Iris pigment epithelial cell (primary cell): ENCODE data around the gene TBC1D5.
"Not testable (repeated sequence)": the region's sequence is repeated elsewhere in the genome, so short reads cannot be mapped to it uniquely, and the experiment has no call there.

Experiments
- DNase-seq: peaks from one replicate; pipeline ENCODE4 v3.0.0-alpha.2; 2011; ENCODE audit warnings: low read depth

Gene TBC1D5

DNA sequence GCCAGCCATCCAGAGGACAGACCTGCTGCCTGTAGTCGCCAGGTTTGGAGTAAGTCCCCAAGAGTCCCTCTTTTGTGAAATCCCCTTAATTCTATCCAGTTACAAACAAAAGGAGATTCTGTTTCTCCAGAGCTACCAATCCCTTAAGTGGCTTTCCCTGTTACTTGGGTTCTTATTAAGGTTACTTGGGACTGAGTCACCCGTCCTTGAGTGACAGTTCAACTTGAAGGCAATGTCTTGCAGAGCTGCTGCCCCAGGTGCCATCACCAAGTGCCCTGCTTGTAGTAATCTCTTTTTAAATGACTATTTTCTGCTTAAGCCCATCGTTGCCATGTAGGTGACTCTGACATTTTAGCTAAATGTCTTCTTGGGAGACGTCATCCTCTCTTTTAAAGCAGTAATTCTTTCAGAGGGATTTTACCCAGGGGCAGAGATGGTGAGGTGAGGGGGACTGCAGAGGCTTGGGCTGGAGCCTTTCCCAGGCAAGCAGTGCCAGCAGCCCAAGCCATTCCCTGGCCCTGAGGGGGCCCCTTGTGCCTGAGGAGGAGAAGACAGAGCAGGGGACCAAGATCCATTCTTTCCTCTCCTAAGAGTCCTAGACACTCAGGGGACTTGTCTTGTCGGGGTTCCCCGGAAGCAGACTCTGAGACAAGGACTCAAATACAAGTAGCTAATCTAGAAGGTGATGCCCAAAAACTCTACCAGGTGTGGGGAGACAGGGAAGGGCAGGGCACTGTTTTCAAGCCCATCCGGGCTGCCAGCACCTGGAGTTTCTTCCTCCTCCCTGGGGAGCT, 604.0 kb downstream of the TBC1D5 start:
- DNase-seq: no peak

DNA sequence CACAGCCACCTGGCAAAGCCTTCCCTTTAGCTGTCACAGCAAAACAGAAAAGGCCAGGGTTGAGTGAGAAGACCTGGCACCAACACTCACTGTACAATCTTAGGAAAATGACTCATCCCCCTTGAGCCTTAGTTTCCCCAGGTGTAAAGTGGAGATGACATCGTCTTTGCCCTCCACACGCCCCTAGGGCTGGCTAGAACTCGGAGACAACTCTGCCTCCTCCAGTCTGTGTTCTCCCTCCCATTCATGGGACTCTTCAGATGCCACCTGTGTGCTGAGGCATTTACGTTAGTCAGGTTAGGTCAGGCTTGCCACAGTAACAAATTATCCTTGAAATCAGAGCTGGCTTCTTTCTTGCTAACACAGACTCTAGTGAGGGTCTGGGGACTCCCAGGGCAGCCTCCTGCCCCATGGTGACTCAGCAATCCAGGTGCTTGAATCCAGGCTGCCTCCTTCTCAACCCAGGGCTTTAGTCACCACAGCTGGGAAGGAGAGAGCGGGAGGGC, 605.1 kb downstream of the TBC1D5 start:
- no peak for DNase-seq

GRCh38 chr3:17136136-17136721, 606.2 kb downstream of the TBC1D5 start:
- no peak for DNase-seq

GRCh38 chr3:17135696-17136095, 606.7 kb downstream of the TBC1D5 start:
- DNase-seq: no peak

GRCh38 chr3:17133632-17134545, 608.5 kb downstream of the TBC1D5 start:
- DNase-seq: no peak

DNA sequence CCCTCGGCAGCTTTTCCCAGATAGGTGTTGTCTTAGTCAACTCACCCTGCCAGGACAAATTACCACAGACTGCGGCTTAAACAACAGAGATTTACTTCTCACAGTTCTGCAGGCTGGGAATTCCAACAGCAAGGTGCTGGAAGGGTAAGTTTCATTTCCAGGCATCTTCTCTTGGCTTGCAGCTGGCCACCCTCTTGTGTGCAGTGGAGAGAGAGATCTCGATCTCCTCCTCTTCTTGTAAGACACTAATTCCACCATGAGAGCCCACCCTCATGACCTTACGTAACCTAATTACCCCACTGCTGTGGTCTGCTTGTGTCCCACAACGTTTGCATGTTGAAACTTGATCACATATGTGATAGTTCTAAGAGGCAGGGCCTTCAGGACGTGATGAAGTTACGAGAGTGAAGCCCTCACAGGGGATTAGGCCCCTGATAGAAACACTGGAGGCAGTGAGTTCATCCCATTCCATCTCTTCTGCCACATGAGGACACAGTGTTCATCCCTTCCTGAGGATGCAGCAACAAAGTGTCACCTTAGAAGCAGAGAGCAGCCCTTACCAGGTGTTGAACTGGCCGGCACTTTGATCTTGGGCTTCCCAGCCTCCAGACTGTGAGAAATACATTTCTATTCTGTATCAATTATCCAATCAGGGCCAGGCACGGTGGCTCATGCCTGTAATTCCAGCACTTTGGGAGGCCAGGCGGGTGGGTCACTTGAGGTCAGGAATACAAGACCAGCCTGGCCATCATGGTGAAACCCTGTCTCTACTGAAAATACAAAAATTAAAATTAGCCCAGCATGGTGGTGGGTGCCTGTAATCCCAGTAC, 609.9 kb downstream of the TBC1D5 start:
- no peak for DNase-seq

DNA sequence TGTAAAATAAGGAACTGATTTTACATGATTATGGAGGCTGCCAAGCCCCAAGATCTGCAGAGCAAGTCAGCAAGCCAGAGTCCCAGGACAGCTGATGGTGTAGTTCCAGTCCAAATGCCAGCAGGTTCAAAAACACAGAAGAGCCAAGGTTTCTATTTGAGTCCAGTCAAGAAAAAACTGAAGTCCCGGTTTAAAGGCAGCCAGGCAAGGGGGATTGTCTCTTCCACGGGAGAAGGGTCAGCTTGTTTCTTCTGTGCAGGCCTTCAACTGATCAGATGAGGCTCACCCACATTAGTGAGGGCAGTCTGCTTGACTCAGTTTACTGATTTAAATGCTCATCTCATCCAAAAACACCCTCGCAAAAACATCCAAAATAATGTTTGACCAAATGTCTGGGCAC, 611.5 kb downstream of the TBC1D5 start:
- no peak for DNase-seq

DNA sequence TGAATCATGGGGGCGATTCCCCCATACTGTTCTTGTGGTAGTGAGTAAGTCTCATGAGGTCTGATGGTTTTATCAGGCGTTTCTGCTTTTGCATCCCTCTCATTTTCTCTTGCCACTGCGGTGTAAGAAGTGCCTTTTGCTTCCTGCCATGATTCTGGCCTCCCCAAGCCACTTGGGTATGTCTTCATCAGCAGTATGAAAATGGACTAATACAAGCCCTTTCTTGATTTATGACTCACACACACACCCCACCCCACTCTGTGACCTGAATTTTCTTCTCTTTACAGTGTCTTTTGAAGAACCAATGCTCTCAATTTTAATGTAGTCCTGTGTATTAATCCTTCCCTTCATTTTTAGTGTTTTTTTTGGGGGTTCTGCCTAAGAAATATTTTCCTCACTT, 612.9 kb downstream of the TBC1D5 start:
- no peak for DNase-seq

DNA sequence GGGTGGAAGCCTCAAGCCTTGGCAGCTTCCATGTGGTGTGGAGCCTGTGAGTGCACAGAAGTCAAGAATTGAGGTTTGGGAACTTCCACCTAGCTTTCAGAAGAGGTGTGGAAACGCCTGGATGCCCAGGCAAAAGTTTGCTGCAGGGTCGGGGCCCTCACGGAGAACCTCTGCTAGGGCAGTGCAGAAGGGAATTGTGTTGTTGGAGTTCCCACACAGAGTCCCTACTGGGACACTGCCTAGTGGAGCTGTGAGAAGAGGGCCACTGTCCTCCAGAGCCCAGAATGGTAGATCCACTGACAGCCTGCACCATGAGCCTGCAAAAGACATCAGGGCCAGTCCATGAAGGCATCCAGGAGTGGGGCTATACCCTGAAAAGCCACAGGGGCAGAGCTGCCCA, 613.8 kb downstream of the TBC1D5 start:
- DNase-seq: not testable (repeated sequence)

GRCh38 chr3:17125738-17126442, 616.5 kb downstream of the TBC1D5 start:
- no peak for DNase-seq

DNA sequence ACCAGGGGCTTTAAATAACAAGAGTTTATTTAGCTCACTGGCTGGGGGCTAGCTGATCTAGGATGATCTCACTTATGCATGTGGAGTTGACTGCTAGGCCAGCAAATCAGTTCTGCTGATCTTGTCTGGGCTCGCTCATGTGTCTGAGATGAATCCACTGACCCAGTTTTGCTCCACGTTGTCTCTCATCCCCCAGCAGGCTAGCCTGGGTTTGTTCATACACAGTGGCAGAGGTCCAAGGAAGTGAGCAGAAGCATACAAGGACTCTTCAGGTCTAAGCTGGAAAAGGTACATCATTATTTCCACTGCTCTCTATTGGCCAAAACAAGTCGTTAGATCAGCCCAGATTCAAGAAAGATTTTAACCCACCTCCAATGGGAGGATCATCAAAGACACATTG, 619.7 kb downstream of the TBC1D5 start:
- DNase-seq: no peak

GRCh38 chr3:17121336-17121735, 621.1 kb downstream of the TBC1D5 start:
- DNase-seq: no peak

DNA sequence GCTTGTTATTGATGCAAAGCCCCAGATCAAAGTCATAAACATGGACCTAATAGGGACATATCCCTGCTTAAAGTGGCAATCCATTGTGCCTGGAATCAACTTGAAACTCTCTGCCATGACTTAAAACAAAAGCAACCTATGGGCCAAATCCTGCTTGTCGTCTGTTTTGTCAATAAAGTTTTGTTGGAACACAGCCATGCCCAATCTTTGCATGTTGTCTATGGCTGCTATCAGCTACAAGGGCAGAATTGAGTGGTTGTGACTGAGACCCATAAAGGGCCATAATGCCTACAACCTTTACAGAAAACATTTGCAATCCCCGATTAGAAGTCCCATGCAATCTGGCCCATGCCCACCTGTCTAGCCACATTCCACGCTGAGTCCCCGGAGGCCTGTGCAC, 622.3 kb downstream of the TBC1D5 start:
- no peak for DNase-seq

DNA sequence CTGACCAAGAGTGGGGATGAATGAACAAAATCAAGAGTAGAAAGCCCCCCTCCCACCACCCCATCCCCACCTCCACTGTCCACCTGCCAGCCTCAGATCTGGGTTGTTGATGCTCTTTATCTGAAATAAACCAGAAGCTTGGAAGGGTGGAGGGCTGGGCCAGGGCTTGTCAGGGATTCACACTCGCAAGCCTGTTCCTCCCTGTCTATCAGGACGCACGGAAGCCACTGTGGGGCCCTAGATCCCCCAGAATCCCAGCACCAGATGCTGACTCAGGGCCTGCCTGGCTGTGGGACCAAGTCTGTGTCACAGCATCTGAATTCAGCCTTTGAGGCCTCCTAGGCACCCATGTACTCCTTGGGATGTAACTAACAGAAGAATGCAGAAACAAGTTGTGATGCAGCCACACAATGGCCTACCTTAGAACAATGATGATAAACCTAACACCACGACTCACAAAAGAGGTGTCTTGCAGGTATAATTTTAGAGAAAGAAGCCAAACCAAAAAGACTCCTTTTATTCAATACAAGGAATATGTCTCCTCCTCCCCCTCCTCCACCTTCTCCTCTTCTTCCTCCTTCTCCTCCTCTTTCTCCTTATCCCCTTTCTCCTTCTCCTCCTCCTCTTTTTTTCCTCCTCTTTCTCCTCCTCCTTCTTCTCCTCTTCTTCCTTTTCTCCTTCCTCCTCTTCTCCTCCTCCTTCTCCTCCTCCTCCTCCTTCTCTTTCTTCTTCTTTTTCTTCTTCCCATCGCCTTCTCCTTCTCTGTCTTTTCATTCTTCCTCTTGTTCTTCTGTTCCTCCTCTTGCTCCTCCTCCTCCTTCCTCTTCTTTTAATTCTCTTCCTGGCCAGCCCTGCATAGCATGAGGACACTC, 623.0 kb downstream of the TBC1D5 start:
- DNase-seq: no peak

DNA sequence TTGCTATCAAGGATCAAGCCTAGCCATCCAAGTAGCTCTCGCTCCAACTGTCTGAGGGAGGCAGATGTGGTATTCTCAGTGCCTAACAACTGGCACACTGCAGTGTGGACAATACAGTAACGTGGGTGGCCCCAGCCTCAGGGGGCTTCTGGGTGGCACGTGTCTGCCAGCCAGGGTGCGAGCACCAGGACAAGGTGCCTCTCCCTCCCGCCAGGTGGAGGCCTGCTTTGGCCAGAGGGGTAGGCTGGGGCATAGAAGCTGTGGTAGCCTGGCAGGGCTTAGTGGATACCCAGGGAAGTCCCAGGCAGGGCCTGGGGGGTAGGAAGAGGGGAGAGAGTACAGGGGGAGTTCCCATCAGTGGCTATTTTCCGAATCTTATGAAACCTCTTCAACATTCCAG, 623.7 kb downstream of the TBC1D5 start:
- DNase-seq: no peak

GRCh38 chr3:17116007-17116600, 626.3 kb downstream of the TBC1D5 start:
- no peak for DNase-seq

DNA sequence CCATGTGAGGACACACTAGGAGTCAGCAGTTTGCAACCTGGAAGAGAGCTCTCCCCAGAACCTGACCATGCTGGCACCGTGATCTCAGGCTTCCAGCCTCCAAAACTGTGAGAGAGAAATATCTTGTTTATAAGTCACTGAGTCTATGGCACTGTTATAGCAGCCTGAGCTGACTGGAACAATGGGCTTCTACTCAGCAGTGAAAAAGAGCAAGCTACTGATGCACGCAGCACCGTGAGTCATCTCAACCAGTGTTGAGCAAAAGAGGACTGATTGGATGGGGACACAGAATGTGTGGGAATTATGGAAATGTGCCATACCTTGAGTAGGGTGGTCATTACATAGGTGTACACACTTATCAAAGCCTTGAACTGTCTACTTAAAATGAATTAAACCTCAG, 627.2 kb downstream of the TBC1D5 start:
- peak; percentile 28 for DNase-seq

- peak; percentile 86 for DNase-seq
Observed at GRCh38 chr3:17111586-17111985, 630.8 kb downstream of the TBC1D5 start.

- no peak for DNase-seq
Observed at GRCh38 chr3:17110660-17111396, 631.6 kb downstream of the TBC1D5 start.
